A549 treated with dexamethasone at 1 μM for 4 hours (cell line): ENCODE measurements around the gene DUSP9. TPM values are rescaled to one million over a fixed set of nuclear protein-coding genes. Genes with fewer than 3 reads are reported as not detected.

Experiments used
- total RNA-seq: library from RNA; stranded (reverse); fragments of 200-300 nt; extraction: Qiagen RNA extraction; gene quantifications from 5 replicates; pipeline ENCODE4 v1.2.3, GENCODE V29; 2022

DUSP9 gene, protein sequence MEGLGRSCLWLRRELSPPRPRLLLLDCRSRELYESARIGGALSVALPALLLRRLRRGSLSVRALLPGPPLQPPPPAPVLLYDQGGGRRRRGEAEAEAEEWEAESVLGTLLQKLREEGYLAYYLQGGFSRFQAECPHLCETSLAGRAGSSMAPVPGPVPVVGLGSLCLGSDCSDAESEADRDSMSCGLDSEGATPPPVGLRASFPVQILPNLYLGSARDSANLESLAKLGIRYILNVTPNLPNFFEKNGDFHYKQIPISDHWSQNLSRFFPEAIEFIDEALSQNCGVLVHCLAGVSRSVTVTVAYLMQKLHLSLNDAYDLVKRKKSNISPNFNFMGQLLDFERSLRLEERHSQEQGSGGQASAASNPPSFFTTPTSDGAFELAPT
- total RNA-seq, result 1.0 to 2.0 TPM (median 1.3 TPM) in 5 replicates

DNA sequence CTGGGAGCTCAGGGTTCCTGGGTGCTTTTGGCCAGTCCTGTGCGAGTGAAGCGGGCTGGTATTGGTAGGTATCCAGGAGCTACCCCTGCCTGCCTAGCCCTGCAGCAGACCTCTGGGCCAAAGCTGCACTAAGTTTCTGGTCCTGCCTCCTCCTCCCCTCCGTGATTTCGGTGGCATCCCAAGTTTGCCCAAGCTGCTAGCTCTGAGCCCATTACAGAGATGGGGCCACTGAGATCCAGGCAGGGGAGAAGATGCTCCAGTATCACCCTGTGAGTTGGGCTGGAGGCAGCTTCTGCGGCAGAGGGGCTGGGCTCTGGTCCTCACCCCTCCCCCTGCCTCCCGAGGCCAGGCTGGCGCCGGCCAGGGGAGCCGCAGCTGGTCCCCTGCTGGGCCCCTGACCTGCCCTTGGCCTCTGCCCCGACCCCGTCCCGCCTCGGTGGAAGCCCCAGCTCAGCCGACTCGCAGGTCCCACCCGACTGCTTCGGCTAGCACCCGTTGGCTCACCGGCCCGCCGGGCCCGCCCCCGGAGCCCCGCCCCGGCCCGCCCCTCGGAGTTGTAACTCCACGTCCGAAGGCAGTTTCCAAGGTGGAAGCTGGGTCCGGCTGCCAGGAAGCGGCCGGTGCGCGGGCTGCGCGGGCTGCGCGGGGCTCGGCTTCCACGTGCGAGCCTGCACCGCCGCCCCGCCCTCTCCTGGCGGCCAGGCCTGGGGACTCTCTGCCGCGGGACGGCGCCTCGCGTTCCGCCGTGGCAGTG is at the start of gene DUSP9:
DUSP9 (plus strand) TSS at position 584 of the 754 bp plus-strand sequence. CDS start 751 bp downstream, outside the sequence.

DNA sequence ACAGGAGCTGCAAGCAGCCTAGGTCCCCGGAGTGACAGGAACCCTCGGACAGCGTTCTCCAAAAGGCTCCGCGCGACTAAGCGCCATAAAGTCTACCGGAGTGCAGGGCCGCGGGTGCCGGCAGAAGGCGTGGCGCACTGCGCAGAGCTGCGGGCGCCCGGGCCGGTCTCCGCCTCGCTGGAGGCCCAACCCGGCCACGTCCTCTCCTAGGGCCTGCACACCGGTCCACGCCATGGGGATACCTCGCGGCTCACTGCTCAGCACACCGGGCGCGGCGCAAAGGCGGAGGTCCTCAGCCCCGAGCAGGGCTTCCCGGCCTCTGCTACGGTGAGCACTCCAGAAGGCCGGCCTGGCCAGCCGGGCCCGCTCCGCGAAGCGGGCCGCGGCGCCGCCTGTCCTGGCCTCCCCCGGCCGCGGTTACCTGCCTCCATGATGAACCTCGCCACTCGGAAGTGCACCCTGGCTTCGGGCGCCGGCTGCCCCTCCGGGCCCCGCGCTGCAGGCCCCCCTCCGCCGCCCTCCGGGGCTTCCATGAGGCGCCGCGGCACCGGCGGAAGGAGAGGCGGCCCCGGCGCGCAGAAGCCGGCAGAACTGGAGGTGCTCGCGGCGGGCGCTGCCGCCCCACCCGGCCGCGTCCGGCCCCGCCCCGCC is 48.3 kb upstream of the DUSP9 start, which contains the start of gene CCNQ:
CCNQ (minus strand) TSS at position 599 of the 651 bp plus-strand sequence; CDS start at position 533, 66 bp downstream.

DNA sequence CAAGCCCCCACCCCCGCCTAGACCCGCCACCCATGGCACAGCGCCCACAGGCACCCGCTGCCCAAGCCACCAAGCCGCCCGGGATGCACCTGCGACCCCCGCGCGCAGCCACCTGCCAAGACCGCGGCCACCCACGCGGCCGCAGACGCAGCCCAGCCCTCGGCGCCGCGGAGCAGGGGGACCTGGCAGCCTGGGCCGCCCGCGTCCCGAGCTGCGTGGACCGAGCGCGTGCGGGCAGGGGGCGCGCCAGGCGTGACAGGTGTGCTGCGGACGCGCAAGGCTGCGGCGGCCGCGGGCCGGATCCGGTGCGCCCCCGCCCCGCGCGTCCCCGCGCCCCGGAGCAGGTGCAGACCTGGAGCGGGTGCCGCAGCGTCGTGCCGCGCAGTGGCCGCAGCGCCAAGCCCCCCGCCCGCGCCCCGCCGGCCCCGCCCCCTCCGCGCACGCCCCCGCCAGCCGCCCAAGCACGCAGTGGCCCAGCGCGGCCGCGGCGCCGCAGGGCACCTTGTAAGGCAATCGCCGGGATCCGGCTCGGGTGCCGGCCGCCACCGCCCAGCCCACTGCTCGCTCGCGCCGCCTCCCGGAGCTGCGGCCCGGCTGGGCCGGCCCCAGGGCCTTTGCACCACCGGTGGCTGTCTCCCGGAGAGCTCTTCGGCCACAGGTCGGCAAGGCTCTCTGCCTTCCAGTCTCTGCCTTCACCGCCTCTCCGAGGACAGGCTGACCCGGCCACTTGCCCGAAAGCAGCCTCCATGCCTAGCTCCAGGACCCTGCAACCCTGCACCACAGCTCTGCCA is 26.6 kb downstream of the DUSP9 start, which contains the start of gene PNCK:
PNCK (minus strand) TSS at position 386 of the 791 bp plus-strand sequence. CDS start 737 bp downstream, outside the sequence.

DNA sequence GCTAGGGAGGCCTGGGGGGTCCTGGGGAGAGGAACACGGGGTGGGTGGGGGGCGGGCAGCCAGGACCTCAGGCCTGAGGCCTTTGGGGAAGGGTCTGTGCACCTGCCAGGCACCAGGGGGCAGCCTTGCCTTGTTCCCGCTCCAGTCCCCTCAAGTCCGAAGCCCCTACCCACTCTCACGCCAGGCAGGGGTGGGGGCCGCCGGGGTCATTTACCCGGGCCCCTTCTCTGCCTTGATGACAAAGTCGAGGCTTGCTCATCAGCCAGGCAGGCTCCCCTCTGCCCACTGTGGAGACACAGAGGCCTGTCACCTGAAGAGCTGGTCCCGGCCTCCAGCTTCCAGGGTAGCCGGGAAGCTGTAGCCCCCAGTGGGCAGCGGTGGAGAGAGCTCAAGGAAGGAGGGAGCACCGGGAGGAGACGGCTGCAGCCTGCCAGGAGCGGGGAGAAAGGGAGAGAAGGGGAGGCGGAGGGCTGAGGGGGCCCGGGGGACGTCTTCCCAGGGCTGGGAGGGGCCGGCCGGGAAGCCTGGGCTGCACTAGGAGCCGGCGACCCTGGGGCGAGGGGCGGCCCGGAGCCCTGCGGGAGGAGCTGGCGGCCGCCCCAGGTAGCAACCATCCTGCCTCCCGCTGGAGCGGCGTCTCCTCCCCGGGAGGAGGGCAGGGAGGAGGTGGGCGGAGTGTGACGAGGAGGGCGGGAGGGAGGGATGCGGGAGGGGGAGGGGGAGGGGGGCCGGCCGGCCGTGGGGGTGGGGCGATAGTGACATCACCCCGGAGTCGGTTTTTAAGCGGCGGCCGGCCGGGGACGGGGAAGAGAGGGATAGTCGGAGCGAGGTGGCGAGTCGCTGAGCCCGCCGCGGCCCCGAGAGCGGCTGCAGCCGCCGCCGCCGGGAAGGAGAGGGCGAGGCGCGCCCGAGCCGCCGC is 40.4 kb downstream of the DUSP9 start, which contains the start of gene SLC6A8:
SLC6A8 (plus strand) TSS at position 806 of the 919 bp plus-strand sequence. CDS start 649 bp downstream, outside the sequence.

Other genes with a start within 250 kb of the DUSP9 start
- gene PNMA6E, start 245.9 kb upstream of the DUSP9 start, total RNA-seq, result 0.05 TPM in 1 of 5 replicates, not detected in the others
- gene ZFP92, start 235.7 kb upstream of the DUSP9 start, total RNA-seq, result 0.50 to 0.71 TPM (median 0.56 TPM) in 5 replicates
- gene TREX2, start 201.1 kb upstream of the DUSP9 start, total RNA-seq, result 0.63 to 1.7 TPM (median 1.3 TPM) in 5 replicates
- gene HAUS7, start 176.6 kb upstream of the DUSP9 start, total RNA-seq, result 43.8 to 52.0 TPM (median 45.5 TPM) in 5 replicates
- gene BGN, start 152.2 kb upstream of the DUSP9 start, total RNA-seq, result 0.06 to 0.08 TPM in 2 of 5 replicates, not detected in the others
- 0.07 to 0.15 TPM (median 0.13 TPM) in 5 replicates for gene ATP2B3, start 129.6 kb upstream of the DUSP9 start, total RNA-seq
- 40.3 to 64.4 TPM (median 60.1 TPM) in 5 replicates for gene CCNQ, start 48.1 kb upstream of the DUSP9 start, total RNA-seq
- gene PNCK, start 26.6 kb downstream of the DUSP9 start, total RNA-seq, result 0.07 to 0.41 TPM (median 0.18 TPM) in 5 replicates
- gene SLC6A8, start 40.7 kb downstream of the DUSP9 start, total RNA-seq, result 9.1 to 15.3 TPM (median 12.7 TPM) in 5 replicates
- 339 to 415 TPM (median 357 TPM) in 5 replicates for gene BCAP31, start 77.2 kb downstream of the DUSP9 start, total RNA-seq
- 2.6 to 4.7 TPM (median 4.2 TPM) in 5 replicates for gene ABCD1, start 77.7 kb downstream of the DUSP9 start, total RNA-seq
- gene PLXNB3, start 117.0 kb downstream of the DUSP9 start, total RNA-seq, result 1.8 to 4.1 TPM (median 3.0 TPM) in 5 replicates
- gene SRPK3, start 133.8 kb downstream of the DUSP9 start, total RNA-seq, result 0.03 to 0.06 TPM (median 0.05 TPM) in 5 replicates
- gene IDH3G, start 147.2 kb downstream of the DUSP9 start, total RNA-seq, result 51.1 to 66.0 TPM (median 64.4 TPM) in 5 replicates
- gene SSR4, start 147.5 kb downstream of the DUSP9 start, total RNA-seq, result 328 to 374 TPM (median 349 TPM) in 5 replicates
- gene PDZD4, start 183.3 kb downstream of the DUSP9 start, total RNA-seq, result 2.9 to 4.0 TPM (median 3.4 TPM) in 5 replicates
- gene L1CAM, start 239.0 kb downstream of the DUSP9 start, total RNA-seq, result 18.1 to 23.9 TPM (median 20.8 TPM) in 5 replicates